Astrocyte (in vitro differentiated cells and primary cell): ENCODE data around the gene SLC25A41. TPM values are rescaled to one million over a fixed set of nuclear protein-coding genes. Genes with fewer than 3 reads are reported as not detected.

Experiments
- DNase-seq: peaks from one replicate; pipeline ENCODE4 v3.0.0-alpha.2; 2010; ENCODE audit warnings: low read depth
- FAIRE-seq: peaks from 2 replicates; lab custom pipeline; 2011; peaks lifted over from hg19 to GRCh38; lab: Jason Lieb, UNC
- H2AFZ ChIP-seq: 2 replicates; pipeline ENCODE4 v1.6.0; 2012; ENCODE audit warnings: low read depth, low read length, inconsistent platforms
- H3K27ac ChIP-seq: 2 replicates; pipeline ENCODE4 v1.5.1; 2011; ENCODE audit warnings: low read depth, low read length, inconsistent platforms
- H3K27me3 ChIP-seq: 2 replicates; pipeline ENCODE4 v1.6.0; 2011; ENCODE audit warnings: low read length, inconsistent platforms; ENCODE audit not compliant: insufficient read depth
- H3K36me3 ChIP-seq: 2 replicates; pipeline ENCODE4 v1.5.1; 2011; ENCODE audit warnings: low read length, inconsistent platforms; ENCODE audit not compliant: insufficient read depth
- H3K4me1 ChIP-seq: 2 replicates; pipeline ENCODE4 v1.5.1; 2011; ENCODE audit warnings: low read length, inconsistent platforms; ENCODE audit not compliant: insufficient read depth
- H3K4me2 ChIP-seq: 2 replicates; pipeline ENCODE4 v1.6.0; 2012; ENCODE audit warnings: low read length, inconsistent platforms
- H3K4me3 ChIP-seq: 2 replicates; pipeline ENCODE4 v1.5.1; 2011; ENCODE audit warnings: low read depth, mild to moderate bottlenecking, low read length, inconsistent platforms; ENCODE audit not compliant: insufficient read depth
- H3K79me2 ChIP-seq: 2 replicates; pipeline ENCODE4 v1.6.0; 2012; ENCODE audit warnings: mild to moderate bottlenecking, low read length, inconsistent platforms; ENCODE audit not compliant: insufficient read depth
- H3K9ac ChIP-seq: 2 replicates; pipeline ENCODE4 v1.6.0; 2012; ENCODE audit warnings: mild to moderate bottlenecking, low read length, inconsistent platforms
- H3K9me3 ChIP-seq: 2 replicates; pipeline ENCODE4 v1.5.1; 2012; ENCODE audit warnings: low read depth, mild to moderate bottlenecking, low read length, inconsistent platforms; ENCODE audit not compliant: insufficient read depth
- H4K20me1 ChIP-seq: 2 replicates; pipeline ENCODE4 v1.6.0; 2012; ENCODE audit warnings: low read length, inconsistent platforms; ENCODE audit not compliant: insufficient read depth
- H3K27ac Mint-ChIP-seq: one replicate; pipeline ENCODE4 v1.8.0; 2021; ENCODE audit warnings: mild to moderate bottlenecking, mixed read lengths; ENCODE audit not compliant: unreplicated experiment
- H3K27me3 Mint-ChIP-seq: one replicate; pipeline ENCODE4 v1.8.0; 2021; ENCODE audit warnings: low read depth, mixed read lengths; ENCODE audit not compliant: unreplicated experiment
- H3K36me3 Mint-ChIP-seq: one replicate; pipeline ENCODE4 v1.8.0; 2021; ENCODE audit warnings: low read depth, mixed read lengths; ENCODE audit not compliant: unreplicated experiment
- H3K4me1 Mint-ChIP-seq: one replicate; pipeline ENCODE4 v1.8.0; 2021; ENCODE audit warnings: low read depth, mixed read lengths; ENCODE audit not compliant: unreplicated experiment
- H3K4me3 Mint-ChIP-seq: one replicate; pipeline ENCODE4 v1.8.0; 2021; ENCODE audit warnings: mild to moderate bottlenecking, moderate library complexity, mixed read lengths; ENCODE audit not compliant: unreplicated experiment
- H3K9me3 Mint-ChIP-seq: one replicate; pipeline ENCODE4 v1.8.0; 2021; ENCODE audit warnings: mild to moderate bottlenecking, mixed read lengths; ENCODE audit not compliant: unreplicated experiment
- CTCF ChIP-seq: IDR thresholded peaks from 2 replicates; pipeline ENCODE4 v1.5.1; 2011; ENCODE audit warnings: low read depth, mild to moderate bottlenecking, inconsistent platforms, low read length, moderate library complexity; ENCODE audit not compliant: insufficient read depth
- EZH2 ChIP-seq: IDR thresholded peaks from 2 replicates; pipeline ENCODE4 v1.6.1; 2012; ENCODE audit warnings: mild to moderate bottlenecking, low read length, inconsistent platforms; ENCODE audit not compliant: insufficient read depth
- total RNA-seq: library from RNA; stranded (reverse); gene quantifications from 2 replicates; pipeline ENCODE4 v1.2.1, GENCODE V29; 2021

SLC25A41 gene
- total RNA-seq, 1 donor from 2014 or later: 0.75 TPM

- TF ChIP-seq EZH2: no peak
- TF ChIP-seq CTCF: no peak
- no peak for FAIRE-seq
- no peak overlapping the region for H3K4me2 ChIP-seq
These were observed 16.7 kb downstream of the SLC25A41 start for GRCh38 chr19:6416658-6417405.

GRCh38 chr19:6415591-6416190, 17.9 kb downstream of the SLC25A41 start:
- peaks cover 5% of the 10 kb centered on the region for H3K36me3 Mint-ChIP-seq
- H3K9me3 ChIP-seq: no peaks in the 10 kb centered on the region
- TF ChIP-seq EZH2: no peak
- no peak for TF ChIP-seq CTCF
- H3K27ac Mint-ChIP-seq: no peak overlapping the region
- no peaks in the 10 kb centered on the region for H3K9me3 Mint-ChIP-seq
- DNase-seq (no peak), FAIRE-seq (no peak)
- peaks cover 16% of the 10 kb centered on the region for H3K36me3 ChIP-seq
- no peak overlapping the region for H3K4me3 ChIP-seq
- no peak overlapping the region for H3K4me3 Mint-ChIP-seq
- H3K27me3 Mint-ChIP-seq: no peaks in the 10 kb centered on the region
- no peak overlapping the region for H2AFZ ChIP-seq
- H3K4me1 ChIP-seq: no peaks in the 10 kb centered on the region
- no peaks in the 10 kb centered on the region for H3K4me1 Mint-ChIP-seq
- H3K27me3 ChIP-seq: no peaks in the 10 kb centered on the region
- no peak overlapping the region for H3K9ac ChIP-seq
- H3K4me2 ChIP-seq: no peak overlapping the region
- H3K27ac ChIP-seq: no peak overlapping the region
- H3K79me2 ChIP-seq: peaks cover 30% of the 10 kb centered on the region
- H4K20me1 ChIP-seq: peaks cover 45% of the 10 kb centered on the region

More at GRCh38 chr19:6416658-6417405, 16.7 kb downstream of the SLC25A41 start:
- Histone ChIP-seq H3K4me3 (no peak overlapping the region), H4K20me1 (peaks cover 56% of the 10 kb centered on the region), H3K27me3 (no peaks in the 10 kb centered on the region), H3K9me3 (no peaks in the 10 kb centered on the region), H2AFZ (no peak overlapping the region), H3K36me3 (peaks cover 20% of the 10 kb centered on the region), H3K9ac (no peak overlapping the region), H3K79me2 (peaks cover 42% of the 10 kb centered on the region), H3K27ac (no peak overlapping the region), H3K4me1 (no peaks in the 10 kb centered on the region)
- no peak overlapping the region for H3K4me3 Mint-ChIP-seq
- no peak overlapping the region for H3K27ac Mint-ChIP-seq
- peaks cover 6% of the 10 kb centered on the region for H3K36me3 Mint-ChIP-seq
- DNase-seq: no peak
- no peaks in the 10 kb centered on the region for H3K4me1 Mint-ChIP-seq
- no peaks in the 10 kb centered on the region for H3K9me3 Mint-ChIP-seq
- no peaks in the 10 kb centered on the region for H3K27me3 Mint-ChIP-seq
